HFFc6 (cell line): ENCODE measurements around the gene EPC2. TPM values are rescaled to one million over a fixed set of nuclear protein-coding genes. Genes with fewer than 3 reads are reported as not detected.

Experiments used
- DNase-seq: peaks from one replicate; pipeline ENCODE4 v3.0.0-alpha.2; 2018
- H3K27ac Mint-ChIP-seq: 2 replicates; pipeline ENCODE4 v1.8.0; 2020; ENCODE audit warnings: mild to moderate bottlenecking, mixed read lengths
- H3K27me3 Mint-ChIP-seq: 2 replicates; pipeline ENCODE4 v1.8.0; 2021; ENCODE audit warnings: mild to moderate bottlenecking, moderate library complexity, mixed read lengths; ENCODE audit not compliant: insufficient read depth
- H3K36me3 Mint-ChIP-seq: 2 replicates; pipeline ENCODE4 v1.8.0; 2021; ENCODE audit warnings: low read depth, mixed read lengths
- H3K4me1 Mint-ChIP-seq: 2 replicates; pipeline ENCODE4 v1.8.0; 2020; ENCODE audit warnings: low read depth, mixed read lengths
- H3K4me3 Mint-ChIP-seq: 2 replicates; pipeline ENCODE4 v1.8.0; 2020; ENCODE audit warnings: mild to moderate bottlenecking, moderate library complexity, mixed read lengths
- H3K9me3 Mint-ChIP-seq: 2 replicates; pipeline ENCODE4 v1.8.0; 2020; ENCODE audit warnings: mild to moderate bottlenecking, mixed read lengths
- CTCF ChIP-seq: fragments of 200-600 bp; sonication (generic); IDR thresholded peaks from 2 replicates; pipeline ENCODE4 v1.5.0; 2021; ENCODE audit warnings: antibody characterized with exemption, mild to moderate bottlenecking
- total RNA-seq, 6 experiments: library from RNA; stranded (reverse); fragmentation: NEBNext Ultra II Directional; extraction: Animal tissue kit (Norgen Biotek cat#: 25700); gene quantifications; 2 replicates in 1 of 6; 3 replicates in 5 of 6; pipeline ENCODE4 v1.2.3, GENCODE V29; 2021

The EPC2 gene
- total RNA-seq, 6 experiments from 2014 or later, result 16.6 to 21.3 (median 19.2) TPM

DNA sequence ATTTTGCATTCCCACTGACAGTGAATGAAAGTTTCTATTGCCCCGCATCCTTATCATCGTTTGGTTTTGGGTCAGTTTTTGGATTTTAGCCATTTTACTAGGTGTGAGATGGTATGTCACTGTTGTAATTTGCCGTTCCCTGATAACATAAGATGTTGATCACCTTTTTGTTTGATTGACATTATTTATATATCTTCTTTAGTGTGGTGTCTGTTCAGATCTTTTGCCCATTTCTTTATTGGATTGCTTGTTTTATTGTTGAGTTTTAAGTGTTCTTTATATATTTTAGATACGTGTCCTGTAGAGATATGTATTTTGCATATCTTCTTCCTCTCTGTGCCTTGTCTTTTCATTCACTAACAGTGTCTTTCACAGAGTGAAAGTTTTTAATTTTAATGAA lies 55.3 kb downstream of the EPC2 start:
- Mint-ChIP-seq H3K27me3 (no peaks in the 10 kb centered on the region; the same call in none of the 2 replicates), H3K36me3 (peaks cover 54% of the 10 kb centered on the region), H3K4me3 (no peak overlapping the region), H3K27ac (no peak overlapping the region), H3K4me1 (peaks cover 39% of the 10 kb centered on the region), H3K9me3 (peaks cover 29% of the 10 kb centered on the region)
- no peak for DNase-seq
- TF ChIP-seq CTCF, result no peak

- no peak overlapping the region for H3K27ac Mint-ChIP-seq
- peaks cover 49% of the 10 kb centered on the region for H3K36me3 Mint-ChIP-seq
- H3K4me1 Mint-ChIP-seq, result peaks cover 31% of the 10 kb centered on the region
- DNase-seq, result no peak
- H3K27me3 Mint-ChIP-seq, result no peaks in the 10 kb centered on the region; the same call in none of the 2 replicates
- H3K4me3 Mint-ChIP-seq, result no peak overlapping the region
- peaks cover 35% of the 10 kb centered on the region for H3K9me3 Mint-ChIP-seq
- no peak for TF ChIP-seq CTCF
Observed at GRCh38 chr2:148701039-148701438, 56.5 kb downstream of the EPC2 start.

DNA sequence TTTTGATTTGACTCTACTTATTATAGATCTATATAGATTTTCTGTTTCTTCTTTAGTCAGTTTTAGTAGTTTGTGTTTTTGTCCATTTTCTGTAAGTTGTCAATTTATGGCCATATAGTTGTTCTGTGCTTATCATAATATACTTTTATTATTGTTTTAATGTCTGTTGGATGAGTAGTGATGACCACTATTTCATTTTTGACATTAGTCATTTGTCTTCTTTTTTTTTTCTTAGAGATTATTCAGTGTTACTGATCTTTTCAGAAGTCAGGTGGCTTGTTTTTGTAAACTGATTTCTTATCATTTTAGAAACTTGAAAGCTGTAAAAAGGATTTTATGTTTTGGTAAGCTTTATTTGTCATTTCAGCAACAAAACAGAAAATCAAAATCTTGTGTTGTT lies 57.3 kb downstream of the EPC2 start:
- Mint-ChIP-seq H3K36me3 (peaks cover 56% of the 10 kb centered on the region), H3K4me3 (no peak overlapping the region), H3K27me3 (no peaks in the 10 kb centered on the region; the same call in none of the 2 replicates), H3K4me1 (peaks cover 23% of the 10 kb centered on the region), H3K9me3 (peaks cover 42% of the 10 kb centered on the region), H3K27ac (no peak overlapping the region)
- no peak for TF ChIP-seq CTCF
- DNase-seq, result no peak

- no peak for DNase-seq
- TF ChIP-seq CTCF, result no peak
- peaks cover 44% of the 10 kb centered on the region for H3K9me3 Mint-ChIP-seq
- no peak overlapping the region for H3K4me3 Mint-ChIP-seq
- peaks cover 62% of the 10 kb centered on the region for H3K36me3 Mint-ChIP-seq
- peaks cover 20% of the 10 kb centered on the region for H3K4me1 Mint-ChIP-seq
- no peak overlapping the region for H3K27ac Mint-ChIP-seq
- no peaks in the 10 kb centered on the region; the same call in none of the 2 replicates for H3K27me3 Mint-ChIP-seq
Observed at GRCh38 chr2:148702475-148702874, 57.9 kb downstream of the EPC2 start.

GRCh38 chr2:148704247-148704646 lies 59.7 kb downstream of the EPC2 start:
- H3K4me3 Mint-ChIP-seq, result no peak overlapping the region
- H3K9me3 Mint-ChIP-seq, result peaks cover 51% of the 10 kb centered on the region
- no peak for TF ChIP-seq CTCF
- DNase-seq, result no peak
- H3K27me3 Mint-ChIP-seq, result no peaks in the 10 kb centered on the region; the same call in none of the 2 replicates
- H3K27ac Mint-ChIP-seq, result no peak overlapping the region; the same call in 1 of the 2 replicates
- H3K36me3 Mint-ChIP-seq, result peaks cover 68% of the 10 kb centered on the region
- peaks cover 20% of the 10 kb centered on the region for H3K4me1 Mint-ChIP-seq

DNA sequence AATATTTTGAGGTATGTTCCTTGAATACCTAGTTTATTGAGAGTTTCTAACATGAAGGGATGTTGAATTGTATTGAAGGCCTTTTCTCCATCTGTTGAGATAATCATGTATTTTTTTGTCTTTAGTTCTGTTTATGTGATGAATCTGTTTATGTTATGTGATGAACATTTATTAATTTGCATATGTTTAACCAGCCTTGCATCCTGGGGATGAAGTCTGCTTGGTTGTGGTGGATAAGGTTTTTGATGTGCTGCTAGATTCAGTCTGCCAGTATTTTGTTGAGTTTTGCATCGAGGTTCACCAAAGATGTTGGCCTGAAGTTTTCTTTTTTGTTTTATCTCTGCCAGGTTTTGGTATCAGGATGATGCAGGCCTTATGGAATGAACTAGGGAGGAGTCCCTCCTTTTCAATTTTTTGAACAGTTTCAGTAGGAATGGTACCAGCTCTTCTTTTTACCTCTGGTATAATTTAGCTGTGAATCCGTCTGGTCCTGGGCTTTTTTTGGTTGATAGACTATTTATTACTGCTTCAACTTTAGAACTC lies 71.9 kb downstream of the EPC2 start:
- Mint-ChIP-seq H3K4me1 (peaks cover 43% of the 10 kb centered on the region), H3K27ac (no peak overlapping the region), H3K4me3 (no peak overlapping the region), H3K36me3 (peaks cover 30% of the 10 kb centered on the region), H3K27me3 (peaks cover 2% of the 10 kb centered on the region), H3K9me3 (peaks cover 8% of the 10 kb centered on the region)
- DNase-seq, result no peak
- TF ChIP-seq CTCF, result no peak
